Spinal cord (tissue), 10 donors: ENCODE data around the gene CCNB3. TPM values are rescaled to one million over a fixed set of nuclear protein-coding genes. Genes with fewer than 3 reads are reported as not detected.
"Not testable (repeated sequence)": the region's sequence is repeated elsewhere in the genome, so short reads cannot be mapped to it uniquely, and the experiment has no call there.

ENCODE experiments used
- DNase-seq, 6 donors: peaks; one replicate each; pipeline versions ENCODE4 v3.0.0 to v3.0.0-alpha.2; 2013 to 2015; ENCODE audit warnings: low spot score in 6 of 6, low read depth in 4 of 6
- H3K27ac ChIP-seq: one replicate; pipeline ENCODE4 v1.5.1; 2013; ENCODE audit warnings: low read depth, low read length, control low read depth
- H3K27me3 ChIP-seq: one replicate; pipeline ENCODE4 v1.6.1; 2013; ENCODE audit warnings: low read length; ENCODE audit not compliant: control insufficient read depth, insufficient read depth
- H3K36me3 ChIP-seq: one replicate; pipeline ENCODE4 v1.6.1; 2013; ENCODE audit warnings: low read length; ENCODE audit not compliant: control insufficient read depth, insufficient read depth
- H3K4me1 ChIP-seq: one replicate; pipeline ENCODE4 v1.6.1; 2013; ENCODE audit warnings: low read length; ENCODE audit not compliant: control insufficient read depth, insufficient read depth
- H3K4me3 ChIP-seq: one replicate; pipeline ENCODE4 v1.5.1; 2013; ENCODE audit warnings: low read depth, low read length, control low read depth
- H3K9me3 ChIP-seq: one replicate; pipeline ENCODE4 v1.6.1; 2013; ENCODE audit warnings: low read length; ENCODE audit not compliant: control insufficient read depth, insufficient read depth
- WGBS: methylation state at CpG from one replicate; pipeline ENCODE4 v1.1.5; 2013; ENCODE audit warnings: missing lambda C conversion rate; ENCODE audit not compliant: insufficient coverage; 5-methylcytosine and 5-hydroxymethylcytosine counted together
- polyA plus RNA-seq, 2 donors: library from polyadenylated mRNA; unstranded; fragments of 120-200 nt; gene quantifications; one replicate each; pipeline ENCODE4 v1.2.1, GENCODE V29; 2013; ENCODE audit not compliant: insufficient read length in 2 of 2
- total RNA-seq, 2 donors: library from RNA; depleted of rRNA in 1 of 2; stranded (reverse); fragments of 120-200 nt in 1 of 2; fragments of >200 nt in 1 of 2; gene quantifications; one replicate each; pipeline versions ENCODE4 v1.2.3 to v1.2.4, GENCODE V29; 2013 to 2014
- donor health status: healthy.

CCNB3 gene
- total and polyA plus RNA-seq, 4 donors: 0.40 to 1.1 (median 1.0) TPM

- Histone ChIP-seq H3K36me3 (no peaks in the 10 kb centered on the region), H3K4me3 (no peak overlapping the region), H3K27me3 (no peaks in the 10 kb centered on the region), H3K27ac (no peak overlapping the region), H3K9me3 (no peaks in the 10 kb centered on the region), H3K4me1 (no peaks in the 10 kb centered on the region)
- WGBS: no CpG with 5 or more reads among the region's 2 CpGs
- no peak for DNase-seq
These were observed 122.7 kb downstream of the CCNB3 start for GRCh38 chrX:50327235-50327634.

- H3K27me3 ChIP-seq, H3K36me3 ChIP-seq, DNase-seq, H3K27ac ChIP-seq, H3K4me1 ChIP-seq, H3K4me3 ChIP-seq, H3K9me3 ChIP-seq: not testable (repeated sequence)
- no CpG with 5 or more reads among the region's 5 CpGs for WGBS
These were observed 128.1 kb downstream of the CCNB3 start for GRCh38 chrX:50332668-50333067.

- 65% methylated on average over 4 of the region's 6 CpGs for WGBS
- no peak for DNase-seq
- Histone ChIP-seq H3K4me1 (no peaks in the 10 kb centered on the region), H3K27ac (no peak overlapping the region), H3K9me3 (peaks cover 2% of the 10 kb centered on the region), H3K36me3 (no peaks in the 10 kb centered on the region), H3K27me3 (no peaks in the 10 kb centered on the region), H3K4me3 (no peak overlapping the region)
These were observed 128.7 kb downstream of the CCNB3 start for GRCh38 chrX:50333308-50333707.

DNA sequence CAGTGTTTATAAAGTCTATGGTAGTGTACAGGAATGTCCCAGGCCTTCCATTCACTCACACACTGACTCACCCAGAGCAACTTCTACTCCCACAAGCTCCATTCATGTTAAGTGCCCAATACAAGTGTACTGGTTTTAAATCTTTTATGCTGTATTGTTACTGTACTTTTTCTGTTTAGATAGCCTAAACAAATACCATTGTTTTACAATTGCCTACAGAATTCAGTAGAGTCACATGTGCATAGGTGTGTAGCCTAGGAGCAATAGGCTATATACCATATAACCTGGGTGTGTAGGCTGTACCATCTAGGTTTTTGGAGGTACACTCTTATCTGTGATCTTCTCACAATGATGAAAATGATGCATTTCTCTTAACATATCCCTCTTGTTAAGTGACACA, 139.4 kb downstream of the CCNB3 start:
- Histone ChIP-seq H3K9me3 (no peaks in the 10 kb centered on the region), H3K4me1 (no peaks in the 10 kb centered on the region), H3K27me3 (peaks cover 2% of the 10 kb centered on the region), H3K27ac (no peak overlapping the region), H3K36me3 (no peaks in the 10 kb centered on the region), H3K4me3 (no peak overlapping the region)
- DNase-seq: no peak

DNA sequence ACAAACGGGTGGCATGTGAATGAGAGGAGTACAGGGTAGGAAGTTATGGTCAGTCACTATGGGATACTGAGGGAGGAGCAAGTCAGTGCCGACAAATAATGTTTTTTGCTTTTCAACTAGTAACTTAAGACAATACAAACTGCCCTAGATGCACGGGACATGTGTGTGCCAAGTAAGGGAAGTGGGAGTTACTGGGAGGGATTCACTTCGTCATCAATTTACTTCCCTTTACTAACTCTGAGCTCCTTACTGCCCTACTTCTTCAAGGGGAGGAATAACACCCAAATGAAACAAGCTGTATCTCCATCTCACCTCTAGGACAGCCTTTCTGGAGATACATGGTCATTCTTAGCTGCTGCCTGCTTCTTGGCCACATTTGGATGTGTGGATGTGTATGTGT, 168.4 kb downstream of the CCNB3 start:
- no peak for DNase-seq
- no peak overlapping the region for H3K4me3 ChIP-seq
- H3K9me3 ChIP-seq: no peaks in the 10 kb centered on the region
- no peaks in the 10 kb centered on the region for H3K36me3 ChIP-seq
- no peak overlapping the region for H3K27ac ChIP-seq
- WGBS: no CpG with 5 or more reads among the region's 4 CpGs
- no peaks in the 10 kb centered on the region for H3K4me1 ChIP-seq
- H3K27me3 ChIP-seq: no peaks in the 10 kb centered on the region

DNA sequence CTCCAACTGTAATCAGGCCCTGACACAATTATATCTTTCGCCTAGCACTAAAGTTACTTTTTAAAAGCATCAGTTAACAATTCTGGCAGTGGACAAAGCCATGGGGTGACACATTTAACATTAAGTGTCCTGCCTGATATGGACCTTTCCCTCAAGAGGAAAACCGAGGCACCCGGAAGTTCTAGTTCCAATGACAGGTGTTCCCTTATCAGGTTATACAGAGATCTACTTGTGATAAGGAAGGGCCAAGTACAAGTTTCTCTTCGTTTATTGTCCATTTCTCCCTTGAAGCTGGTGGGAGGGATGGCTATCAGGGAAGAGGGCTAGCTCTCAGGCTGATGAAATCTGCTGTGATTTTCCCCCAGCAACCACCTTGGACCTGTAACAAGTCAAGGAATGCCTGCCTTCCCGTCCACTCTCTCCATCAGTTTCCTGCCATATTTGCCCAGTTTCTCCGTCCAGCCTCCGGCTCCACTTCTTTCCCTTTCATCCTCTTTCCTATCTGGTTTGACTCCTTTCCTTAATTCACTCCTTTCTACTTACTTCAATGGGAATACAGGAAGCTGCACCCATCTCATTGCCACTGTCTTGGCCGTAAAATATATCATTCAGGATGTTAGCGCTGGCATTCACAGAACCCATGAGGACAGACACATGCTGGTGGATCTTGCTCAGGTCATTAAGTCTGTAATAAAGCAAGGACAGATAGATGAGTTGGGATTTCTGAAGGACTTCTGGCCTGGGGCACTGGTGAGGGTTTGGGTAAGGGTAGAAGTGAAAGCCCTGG, 171.1 kb downstream of the CCNB3 start:
- no peak for DNase-seq
- no peaks in the 10 kb centered on the region for H3K9me3 ChIP-seq
- 74% methylated on average over 6 of the region's 9 CpGs for WGBS
- H3K4me3 ChIP-seq: no peak overlapping the region
- no peaks in the 10 kb centered on the region for H3K4me1 ChIP-seq
- H3K36me3 ChIP-seq: no peaks in the 10 kb centered on the region
- no peak overlapping the region for H3K27ac ChIP-seq
- no peaks in the 10 kb centered on the region for H3K27me3 ChIP-seq

DNA sequence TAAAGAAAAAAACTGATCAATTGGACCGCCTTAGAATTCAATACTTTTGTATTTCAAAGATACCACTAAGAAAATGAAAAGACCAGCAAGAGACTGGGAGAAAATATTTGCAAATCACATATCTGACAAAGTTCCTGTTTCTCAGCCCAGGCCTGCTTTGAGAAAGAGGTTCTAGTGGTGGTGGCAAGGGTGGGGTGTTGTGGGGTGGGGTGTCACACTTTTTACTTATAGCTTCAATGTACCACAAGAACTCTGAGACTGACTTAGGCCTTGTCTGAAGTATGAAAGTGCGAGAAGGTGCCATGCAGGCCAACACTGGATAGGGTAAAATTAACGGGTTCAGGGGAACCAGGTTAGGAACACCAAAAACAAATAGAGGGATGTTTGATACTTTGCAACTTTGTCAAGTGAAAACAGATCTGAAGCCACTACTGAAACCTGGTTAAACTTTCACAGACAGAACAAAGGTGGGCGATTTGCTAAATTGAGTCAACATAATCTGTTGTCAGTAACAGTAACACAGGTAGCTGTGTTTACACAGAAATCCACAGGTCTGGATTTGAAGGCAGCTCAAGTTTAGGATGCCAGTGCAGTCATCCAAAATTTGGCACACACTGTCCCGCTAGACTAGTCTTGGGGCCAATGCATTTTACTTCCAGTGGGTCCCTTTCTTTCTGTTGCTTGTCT, 177.3 kb downstream of the CCNB3 start:
- no peaks in the 10 kb centered on the region for H3K4me1 ChIP-seq

DNA sequence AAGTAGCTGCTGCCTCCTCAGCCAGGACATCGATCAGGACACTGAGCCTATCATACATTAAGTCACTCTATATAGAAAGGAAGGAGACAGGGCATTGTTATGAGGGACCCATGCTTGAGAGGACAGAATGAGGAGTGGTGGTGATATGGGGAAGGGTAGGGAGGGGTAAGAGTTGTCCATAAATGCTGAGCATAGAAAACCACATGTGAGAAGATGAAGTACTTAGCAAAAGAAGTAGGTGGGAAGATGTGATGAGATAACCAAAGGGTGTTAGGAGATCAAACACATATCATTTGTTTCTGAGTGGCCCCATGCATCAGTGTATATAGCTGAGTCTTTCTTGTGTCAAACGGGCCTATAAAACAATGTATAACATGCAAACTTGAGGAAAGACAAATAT, 182.0 kb downstream of the CCNB3 start:
- DNase-seq: no peak
- Histone ChIP-seq H3K4me1 (no peaks in the 10 kb centered on the region), H3K27ac (no peak overlapping the region), H3K9me3 (no peaks in the 10 kb centered on the region), H3K4me3 (no peak overlapping the region), H3K36me3 (no peaks in the 10 kb centered on the region), H3K27me3 (peaks cover 4% of the 10 kb centered on the region)
- no CpG with 5 or more reads among the region's 2 CpGs for WGBS

More for the DNA sequence above, 177.3 kb downstream of the CCNB3 start:
- Histone ChIP-seq H3K9me3 (no peaks in the 10 kb centered on the region), H3K4me3 (no peak overlapping the region), H3K27me3 (no peaks in the 10 kb centered on the region), H3K27ac (no peak overlapping the region), H3K36me3 (no peaks in the 10 kb centered on the region)
- no peak for DNase-seq
- WGBS: 74% methylated on average over 4 of the region's 5 CpGs

DNA sequence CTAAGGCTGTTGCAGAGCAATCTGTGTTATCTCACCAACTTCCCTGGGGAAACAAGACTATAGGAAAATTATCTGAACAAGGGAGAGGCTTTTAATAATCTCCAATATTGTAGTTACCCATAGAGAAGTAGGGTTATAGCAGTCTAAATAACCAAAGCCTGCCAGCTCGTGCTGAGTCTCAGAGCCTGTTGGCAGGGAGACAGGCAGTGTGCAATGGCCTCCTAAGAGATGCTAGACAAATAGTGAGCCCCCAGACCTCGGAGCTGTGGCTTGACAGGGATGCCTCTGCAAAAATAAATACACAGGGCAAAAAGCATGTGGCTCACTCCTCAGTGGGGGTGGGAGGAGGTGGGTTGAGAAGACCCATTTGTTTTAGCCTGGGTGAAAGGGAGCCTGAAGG, 189.3 kb downstream of the CCNB3 start:
- Histone ChIP-seq H3K27me3 (peaks cover 7% of the 10 kb centered on the region), H3K9me3 (no peaks in the 10 kb centered on the region), H3K4me3 (no peak overlapping the region), H3K27ac (no peak overlapping the region), H3K4me1 (no peaks in the 10 kb centered on the region), H3K36me3 (no peaks in the 10 kb centered on the region)
- DNase-seq: peak in 3 of 6 donors; percentile 1 to 52 (median 9)
- 16% methylated on average over 2 of the region's 2 CpGs for WGBS
